DOHH2 (cell line): ENCODE measurements around the gene STRN.

Experiments
- CTCF ChIP-seq: fragments of 200-600 bp; sonication (generic); IDR thresholded peaks from one replicate; pipeline ENCODE4 v1.5.1; 2014; ENCODE audit warnings: antibody characterized with exemption, mild to moderate bottlenecking, low read depth, low read length; ENCODE audit not compliant: poor library complexity, severe bottlenecking
- EZH2phosphoT487 ChIP-seq: fragments of 200-600 bp; sonication (generic); IDR thresholded peaks from 2 replicates; pipeline ENCODE4 v1.6.1; 2017; ENCODE audit warnings: borderline replicate concordance, mild to moderate bottlenecking, antibody characterized with exemption, low read length, moderate library complexity, mixed read lengths

GRCh38 chr2:36967236-36967876, 1.0 kb upstream of the STRN start:
- TF ChIP-seq CTCF (no peak), EZH2phosphoT487 (no peak)
